GM12878 (cell line): ENCODE results near the gene DZIP1L. TPM values are rescaled to one million over a fixed set of nuclear protein-coding genes. Genes with fewer than 3 reads are reported as not detected.

Experiments used
- ATAC-seq: fragments of 200-7000 bp; cut with Tn5 transposase; 3 replicates; pipeline ENCODE4 v1.9.1; 2020; ENCODE audit warnings: mild to moderate bottlenecking, moderate library complexity
- BruUV-seq: library from RNA; stranded (reverse); fragments of 400-500 nt; replicated peaks from 2 replicates; lab custom pipeline; 2021; lab: Mats Ljungman, UMichigan
- CTCF ChIA-PET: fragments of 300-600 bp; sonication (Branson Sonifier 250); formaldehyde crosslinking; extraction: SDS; loops from one replicate; lab custom pipeline; 2021; ENCODE audit warnings: inconsistent platforms; lab: Yijun Ruan, JAX
- POLR2A ChIA-PET: fragments of 350-600 bp; formaldehyde crosslinking; extraction: SDS; loops from one replicate; lab custom pipeline; 2021; ENCODE audit warnings: inconsistent platforms; lab: Charles Lee
- RAD21 ChIA-PET: fragments of 300-600 bp; sonication (Branson Sonifier 250); formaldehyde crosslinking; loops from one replicate; lab custom pipeline; 2023; ENCODE audit warnings: antibody characterized with exemption; ENCODE audit not compliant: unreplicated experiment; lab: Charles Lee
- SMC1A ChIA-PET: fragments of 300-600 bp; sonication (Branson Sonifier 250); formaldehyde crosslinking; loops from one replicate; lab custom pipeline; 2023; ENCODE audit not compliant: unreplicated experiment, uncharacterized antibody; lab: Charles Lee
- DNase-seq: peaks from one replicate; pipeline ENCODE4 v3.0.0-alpha.2; 2011; ENCODE audit warnings: low read depth, low spot score
- FAIRE-seq: peaks from 3 replicates; lab custom pipeline; 2011; peaks lifted over from hg19 to GRCh38; lab: Jason Lieb, UNC
- H2AFZ ChIP-seq: 2 replicates; pipeline ENCODE4 v1.6.0; 2011; ENCODE audit warnings: low read depth, low read length, control low read depth; ENCODE audit not compliant: control insufficient read depth
- H3K27ac ChIP-seq: 2 replicates; pipeline ENCODE4 v1.5.1; 2011; ENCODE audit warnings: control low read depth; ENCODE audit not compliant: control insufficient read depth, insufficient read depth
- H3K27me3 ChIP-seq, 2 experiments: replicated peaks in 1 of 2; 2 replicates each; pipeline versions ENCODE4 v1.6.0 to v1.6.1; 2011; ENCODE audit warnings: low read length in 1 of 2; ENCODE audit not compliant: control insufficient read depth in 2 of 2, insufficient read depth in 2 of 2
- H3K36me3 ChIP-seq, 2 experiments: 2 replicates each; pipeline ENCODE4 v1.5.1; 2011; ENCODE audit warnings: low read length in 1 of 2; ENCODE audit not compliant: control insufficient read depth in 2 of 2, insufficient read depth in 2 of 2
- H3K4me1 ChIP-seq: 2 replicates; pipeline ENCODE4 v1.6.1; 2011; ENCODE audit warnings: mild to moderate bottlenecking, low read length, moderate library complexity, mixed read lengths; ENCODE audit not compliant: control insufficient read depth, insufficient read depth
- H3K4me2 ChIP-seq: 2 replicates; pipeline ENCODE4 v1.6.0; 2011; ENCODE audit warnings: control low read depth; ENCODE audit not compliant: control insufficient read depth, insufficient read depth
- H3K4me3 ChIP-seq: fragments of 200-600 bp; sonication (generic); 2 replicates; pipeline ENCODE4 v1.5.1; 2016
- H3K79me2 ChIP-seq: 2 replicates; pipeline ENCODE4 v1.6.0; 2011; ENCODE audit warnings: low read length; ENCODE audit not compliant: control insufficient read depth, insufficient read depth
- H3K9ac ChIP-seq: 2 replicates; pipeline ENCODE4 v1.8.0; 2011; ENCODE audit warnings: low read length, control low read depth, mixed read lengths; ENCODE audit not compliant: control insufficient read depth, insufficient read depth
- H3K9me3 ChIP-seq: replicated peaks from 3 replicates; pipeline ENCODE4 v1.5.1; 2011; ENCODE audit warnings: mild to moderate bottlenecking, low read length; ENCODE audit not compliant: control insufficient read depth, insufficient read depth
- H4K20me1 ChIP-seq: 2 replicates; pipeline ENCODE4 v1.6.0; 2011; ENCODE audit not compliant: control insufficient read depth, insufficient read depth
- IKZF1 ChIP-seq: fragments of 450-650 bp; conservative IDR thresholded peaks from 2 replicates; pipeline ENCODE4 v1.6.1; 2017; ENCODE audit warnings: antibody characterized with exemption, mild to moderate bottlenecking
- NKRF ChIP-seq: fragments of 450-650 bp; conservative IDR thresholded peaks from 2 replicates; pipeline ENCODE4 v1.6.1; 2017; ENCODE audit warnings: mild to moderate bottlenecking, moderate library complexity
- PRDM15 ChIP-seq: fragments of 450-650 bp; formaldehyde crosslinking; IDR thresholded peaks from 2 replicates; pipeline ENCODE4 v1.4.0; 2020; ENCODE audit warnings: mild to moderate bottlenecking, moderate library complexity
- RELB ChIP-seq: fragments of 450-650 bp; IDR thresholded peaks from 2 replicates; pipeline ENCODE4 v1.6.1; 2017; ENCODE audit warnings: low read depth, mild to moderate bottlenecking, moderate library complexity
- SMC3 ChIP-seq: IDR thresholded peaks from 2 replicates; pipeline ENCODE4 v1.6.1; 2011; ENCODE audit warnings: low read length, improper control_type of control experiment, borderline replicate concordance
- ZBED1 ChIP-seq: IDR thresholded peaks from 2 replicates; pipeline ENCODE4 v1.6.1; 2016; ENCODE audit warnings: borderline replicate concordance
- WGBS: methylation state at CpG from one replicate; pipeline ENCODE4 v1.1.6; 2016; ENCODE audit warnings: low lambda C conversion rate; ENCODE audit not compliant: insufficient replicate concordance, insufficient coverage; ENCODE audit errors: missing lambda C conversion rate; 5-methylcytosine and 5-hydroxymethylcytosine counted together
- in situ Hi-C: fragments of 300-500 bp; cut with MboI; formaldehyde crosslinking; loops from 9 replicates; pipeline ENCODE4 v1.14.3; 2018; ENCODE audit warnings: mixed read lengths
- intact Hi-C: fragments of 100-400 bp; cut with micrococcal nuclease; formaldehyde crosslinking; loops from one replicate; pipeline ENCODE4 v1.14.2; 2022; ENCODE audit not compliant: unreplicated experiment
- polyA plus RNA-seq, 11 experiments: library from polyadenylated mRNA; depleted of rRNA in 4 of 11; unstranded in 6 of 11; stranded (reverse) in 5 of 11; fragments of >200 nt; fragmentation: Nextera tagmentation in 4 of 11; fragmentation: Illumina TruSeq in 1 of 11; extraction: Ambion mirVana in 4 of 11; extraction: Trizol in 1 of 11; gene quantifications; 1 replicate in 1 of 11; 2 replicates in 10 of 11; pipeline versions ENCODE4 v1.2.1 to v1.2.3, GENCODE V29; 2011 to 2016; ENCODE audit warnings: inconsistent platforms in 2 of 11, missing spikeins in 2 of 11, low read depth in 1 of 11
- total RNA-seq, 4 experiments: library from RNA; depleted of rRNA in 3 of 4; stranded (reverse); fragments of >200 nt in 3 of 4; fragmentation: Illumina TruSeq in 1 of 4; extraction: Trizol in 1 of 4; gene quantifications; 2 replicates each; pipeline versions ENCODE4 v1.2.1 to v1.2.3, GENCODE V29; 2013 to 2021
- TF ChIP-seq, protein P1 (sequence below): fragments of 450-650 bp; IDR thresholded peaks from 2 replicates; pipeline ENCODE4 v1.6.1; 2018; ENCODE audit warnings: borderline replicate concordance, mild to moderate bottlenecking; ENCODE audit not compliant: partially characterized antibody

The DZIP1L gene
- total and polyA plus RNA-seq, 10 of the 15 experiments (the other 5 are each of a cell fraction or from before 2014, with no cell fraction given): not detected

DNA sequence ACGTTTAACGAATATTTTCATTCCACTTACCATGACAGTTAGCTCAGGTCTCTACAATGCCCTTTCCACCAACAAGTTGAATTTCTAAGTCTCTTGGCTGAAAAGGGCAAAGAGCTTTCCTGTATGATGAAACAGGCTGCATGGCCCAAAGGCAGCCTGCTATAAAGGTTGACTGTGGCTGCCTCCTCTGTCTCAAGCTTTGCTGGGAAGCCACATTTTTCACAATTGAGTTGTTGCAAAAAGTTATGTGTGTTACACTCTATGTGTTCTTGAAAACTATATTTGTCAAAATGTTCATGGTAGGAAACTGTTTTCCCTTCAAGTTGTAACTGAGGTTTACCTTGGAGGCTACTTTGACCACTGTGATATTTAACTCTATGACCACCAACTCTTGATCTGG lies 49.5 kb downstream of the DZIP1L start:
- ChIA-PET SMC1A (interaction anchor here (0.8 to 5.4 kb wide), 5 partner anchors 12 to 105 kb away, joined by 3 to 45 read pairs (median 3); no protein-coding TSS in a partner anchor), CTCF (interaction anchor here (0.6 to 3.4 kb wide), 9 partner anchors 12 to 1981 kb away, joined by 3 to 28 read pairs (median 4); no protein-coding TSS in a partner anchor), POLR2A (interaction anchor here (1.0 kb wide), 1 partner anchor 9 kb away, joined by 3 read pairs; no protein-coding TSS in a partner anchor), RAD21 (interaction anchor here (1.1 to 1.3 kb wide), 2 partner anchors 29 to 53 kb away, joined by 3 read pairs; no protein-coding TSS in a partner anchor)
- H2AFZ ChIP-seq: no peak overlapping the region
- WGBS: 97% methylated on average over 2 of the region's 2 CpGs
- peak; percentile 62 for FAIRE-seq
- ATAC-seq: peak; percentile 4; the same call in 2 of the 3 replicates
- H3K4me3 ChIP-seq: no peak overlapping the region
- BruUV-seq: no TSS peak
- H4K20me1 ChIP-seq: no peaks in the 10 kb centered on the region
- TF ChIP-seq NKRF: no peak
- TF ChIP-seq ZBED1: peak; percentile 3; the same call in 1 of the 2 replicates
- TF ChIP-seq RELB: no peak
- no peak for TF ChIP-seq PRDM15 (CRISPR knock-in tag)
- TF ChIP-seq SMC3: no peak
- TF ChIP-seq IKZF1: no peak
- TF ChIP-seq, protein P1, sequence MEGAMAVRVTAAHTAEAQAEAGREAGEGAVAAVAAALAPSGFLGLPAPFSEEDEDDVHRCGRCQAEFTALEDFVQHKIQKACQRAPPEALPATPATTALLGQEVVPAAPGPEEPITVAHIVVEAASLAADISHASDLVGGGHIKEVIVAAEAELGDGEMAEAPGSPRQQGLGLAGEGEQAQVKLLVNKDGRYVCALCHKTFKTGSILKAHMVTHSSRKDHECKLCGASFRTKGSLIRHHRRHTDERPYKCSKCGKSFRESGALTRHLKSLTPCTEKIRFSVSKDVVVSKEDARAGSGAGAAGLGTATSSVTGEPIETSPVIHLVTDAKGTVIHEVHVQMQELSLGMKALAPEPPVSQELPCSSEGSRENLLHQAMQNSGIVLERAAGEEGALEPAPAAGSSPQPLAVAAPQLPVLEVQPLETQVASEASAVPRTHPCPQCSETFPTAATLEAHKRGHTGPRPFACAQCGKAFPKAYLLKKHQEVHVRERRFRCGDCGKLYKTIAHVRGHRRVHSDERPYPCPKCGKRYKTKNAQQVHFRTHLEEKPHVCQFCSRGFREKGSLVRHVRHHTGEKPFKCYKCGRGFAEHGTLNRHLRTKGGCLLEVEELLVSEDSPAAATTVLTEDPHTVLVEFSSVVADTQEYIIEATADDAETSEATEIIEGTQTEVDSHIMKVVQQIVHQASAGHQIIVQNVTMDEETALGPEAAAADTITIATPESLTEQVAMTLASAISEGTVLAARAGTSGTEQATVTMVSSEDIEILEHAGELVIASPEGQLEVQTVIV: no peak
- in situ Hi-C loops: loop anchor here (5.0 to 10.0 kb wide), 2 partner anchors 51 to 849 kb away; partner anchors contain the start of gene DZIP1L
- H3K4me2 ChIP-seq: no peak overlapping the region
- H3K9me3 ChIP-seq: no peaks in the 10 kb centered on the region
- peaks cover 20% of the 10 kb centered on the region for H3K4me1 ChIP-seq
- no peak overlapping the region for H3K27ac ChIP-seq
- intact Hi-C loops: no loop called here
- no peaks in the 10 kb centered on the region for H3K36me3 ChIP-seq
- no peak for DNase-seq
- no peaks in the 10 kb centered on the region; a peak in 1 of 4 replicates for H3K27me3 ChIP-seq
- no peak overlapping the region for H3K9ac ChIP-seq
- no peaks in the 10 kb centered on the region for H3K79me2 ChIP-seq
